SIG-M5 treated with dmso at 0.1 percent for 504 hours (cell line): ENCODE measurements around the gene CNOT9.
A peak's percentile ranks its signal among the peaks of the same experiment; 100 is the strongest.
"Not testable (repeated sequence)": the region's sequence is repeated elsewhere in the genome, so short reads cannot be mapped to it uniquely, and the experiment has no call there.

Experiments
- DNase-seq: peaks from one replicate; lab custom pipeline; 2025; ENCODE audit not compliant: unreplicated experiment; lab: John Stamatoyannopoulos, UW

The CNOT9 gene, protein sequence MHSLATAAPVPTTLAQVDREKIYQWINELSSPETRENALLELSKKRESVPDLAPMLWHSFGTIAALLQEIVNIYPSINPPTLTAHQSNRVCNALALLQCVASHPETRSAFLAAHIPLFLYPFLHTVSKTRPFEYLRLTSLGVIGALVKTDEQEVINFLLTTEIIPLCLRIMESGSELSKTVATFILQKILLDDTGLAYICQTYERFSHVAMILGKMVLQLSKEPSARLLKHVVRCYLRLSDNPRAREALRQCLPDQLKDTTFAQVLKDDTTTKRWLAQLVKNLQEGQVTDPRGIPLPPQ

DNA sequence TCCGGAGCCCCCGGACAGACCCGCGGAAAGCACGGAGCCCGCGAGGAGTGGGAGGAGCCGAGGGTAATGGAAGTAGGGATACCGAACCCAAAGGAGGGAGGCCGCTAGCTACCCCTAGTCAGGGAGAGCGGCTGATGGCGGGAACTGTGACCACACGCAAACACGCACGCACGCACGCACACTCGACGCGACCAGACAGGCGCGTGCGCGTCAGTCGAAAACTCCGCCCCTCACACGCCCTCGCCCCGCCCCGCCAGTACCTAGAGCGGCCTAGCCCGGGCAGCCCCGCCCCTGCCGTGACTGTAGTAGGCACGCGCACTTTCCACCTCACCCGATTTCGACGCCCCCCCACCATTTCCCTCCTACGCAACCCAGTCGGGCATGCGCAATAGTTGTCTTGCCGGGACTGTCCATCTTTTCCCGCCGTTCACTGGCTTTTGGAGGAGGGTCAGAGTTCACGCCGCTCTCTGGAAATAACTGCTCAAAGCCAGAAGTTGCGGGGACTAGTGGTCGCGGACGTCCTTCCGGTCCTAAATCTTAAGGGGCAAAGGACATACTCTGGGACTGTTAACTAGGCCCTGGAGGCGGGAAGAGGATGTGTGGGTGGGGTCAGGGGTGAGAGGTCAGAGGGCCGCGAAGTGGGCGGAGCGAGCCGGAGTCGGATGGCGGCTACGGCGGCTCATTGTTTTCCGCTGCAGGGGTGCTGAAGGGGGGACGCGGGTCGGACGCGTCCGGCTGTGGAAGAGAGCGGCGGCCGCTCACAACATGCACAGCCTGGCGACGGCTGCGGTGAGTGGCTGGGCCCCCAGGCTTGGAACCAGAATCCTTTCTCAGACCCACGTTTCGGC, at the start of gene CNOT9, which contains the start of gene USP37:
Gene CNOT9, plus strand, starts transcription at position 650 of the 848 bp plus-strand sequence. Its CDS starts 116 bp downstream, at position 766.
Gene USP37, minus strand, starts transcription at position 162 of the 848 bp plus-strand sequence. CDS start 9,698 bp downstream, outside the sequence.
- DNase-seq = peak; percentile 99

DNA sequence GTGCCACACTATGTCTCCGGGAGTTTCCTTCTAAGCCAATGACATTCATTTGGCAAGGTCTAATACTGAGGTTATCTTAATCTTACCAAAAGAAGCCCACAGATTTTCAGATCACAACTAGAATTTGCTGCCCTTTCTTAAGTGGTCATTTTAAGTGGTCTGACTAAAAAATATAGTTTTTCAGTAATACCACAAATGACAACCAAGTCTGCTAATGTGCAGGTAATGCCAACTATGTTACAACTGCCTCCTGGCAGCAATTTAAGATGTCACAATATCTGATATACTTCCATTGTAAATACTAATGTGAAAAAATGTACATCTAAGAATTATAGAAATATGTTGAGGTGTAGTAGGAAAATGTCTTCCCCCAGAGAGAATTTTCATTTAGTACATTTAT, 49.8 kb upstream of the CNOT9 start:
- no peak for DNase-seq

DNA sequence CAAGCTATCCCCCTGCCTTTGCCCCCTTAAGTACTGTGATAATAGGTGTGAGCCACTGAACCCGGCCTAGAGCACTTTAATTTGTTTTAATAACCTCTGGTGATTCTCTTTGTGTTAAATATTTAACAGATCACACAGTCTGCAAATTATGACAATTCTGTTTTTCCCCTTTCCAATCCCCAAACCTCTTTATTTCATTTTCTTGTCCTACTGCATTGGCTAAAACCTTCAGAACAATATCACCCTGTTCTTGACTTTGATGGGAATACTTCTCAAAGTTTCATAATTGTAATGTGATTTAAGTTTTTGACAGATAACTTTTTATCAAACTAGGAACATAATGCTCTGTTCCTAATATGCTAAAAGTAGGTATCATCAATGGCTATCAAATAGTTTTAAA, 45.0 kb upstream of the CNOT9 start:
- no peak for DNase-seq

DNA sequence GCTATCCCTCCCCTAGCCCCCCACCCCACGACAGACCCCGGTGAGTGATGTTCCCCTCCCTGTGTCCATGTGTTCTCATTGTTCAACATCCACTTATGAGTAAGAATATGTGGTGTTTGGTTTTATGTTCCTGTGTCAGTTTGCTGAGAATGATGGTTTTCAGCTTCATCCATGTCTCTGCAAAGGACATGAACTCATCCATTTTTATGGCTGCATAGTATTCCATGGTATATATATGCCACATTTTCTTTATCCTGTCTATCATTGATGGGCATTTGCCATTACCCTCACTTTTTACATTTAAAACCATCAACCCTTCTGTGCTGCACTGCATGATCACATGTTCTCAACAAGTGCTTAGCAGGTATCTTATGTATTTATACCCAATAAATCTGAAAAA, 40.2 kb upstream of the CNOT9 start:
- DNase-seq = not testable (repeated sequence)

DNA sequence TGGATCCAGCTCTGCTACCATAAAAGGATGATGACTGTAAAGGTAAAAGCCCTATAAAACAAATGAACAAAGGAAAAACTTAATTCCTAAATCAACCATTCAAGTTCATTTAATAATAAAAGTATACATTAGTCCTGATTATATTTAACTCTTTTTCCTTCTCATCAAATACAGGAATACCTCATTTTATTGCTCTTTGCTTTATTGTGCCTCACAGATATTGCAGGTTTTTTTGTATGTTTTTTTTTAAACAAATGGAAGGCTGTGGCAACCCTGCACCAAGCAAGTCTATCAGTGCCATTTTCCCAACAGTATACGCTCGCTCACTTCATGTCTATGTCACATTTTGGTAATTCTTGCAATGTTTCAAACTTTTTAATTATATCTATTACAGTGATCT, 38.6 kb upstream of the CNOT9 start:
- DNase-seq = no peak

DNA sequence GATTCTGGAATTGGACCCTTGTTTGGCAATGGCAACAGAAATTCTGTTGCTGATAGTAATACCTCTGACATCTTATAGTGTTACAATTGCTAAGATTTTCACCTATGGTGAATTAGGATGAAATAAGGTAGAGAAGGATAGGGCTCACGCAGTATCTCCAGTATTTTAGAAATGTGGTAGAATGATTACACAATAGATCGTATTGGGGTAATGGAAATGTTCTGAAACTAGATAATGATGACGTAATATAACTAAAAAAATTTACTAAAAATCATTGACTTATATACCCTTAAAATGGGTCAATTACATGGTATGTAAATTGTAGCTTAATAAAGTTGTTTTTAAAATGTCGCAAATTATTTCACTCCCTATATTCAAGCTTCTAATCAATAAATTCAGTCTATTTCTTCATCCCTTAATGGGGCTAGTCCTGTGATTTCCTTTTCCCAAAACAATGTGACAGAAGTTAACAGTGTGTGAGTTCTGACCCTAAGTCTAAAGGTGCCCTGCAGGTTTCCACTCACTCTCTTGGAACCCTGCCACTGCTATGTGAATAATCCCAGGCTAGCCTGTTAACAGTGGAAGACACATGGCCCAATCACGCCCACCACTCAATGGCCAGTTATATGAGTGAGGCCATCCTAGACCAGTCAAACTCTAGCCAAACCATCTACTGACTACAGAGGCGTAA, 31.7 kb upstream of the CNOT9 start:
- no peak for DNase-seq

DNA sequence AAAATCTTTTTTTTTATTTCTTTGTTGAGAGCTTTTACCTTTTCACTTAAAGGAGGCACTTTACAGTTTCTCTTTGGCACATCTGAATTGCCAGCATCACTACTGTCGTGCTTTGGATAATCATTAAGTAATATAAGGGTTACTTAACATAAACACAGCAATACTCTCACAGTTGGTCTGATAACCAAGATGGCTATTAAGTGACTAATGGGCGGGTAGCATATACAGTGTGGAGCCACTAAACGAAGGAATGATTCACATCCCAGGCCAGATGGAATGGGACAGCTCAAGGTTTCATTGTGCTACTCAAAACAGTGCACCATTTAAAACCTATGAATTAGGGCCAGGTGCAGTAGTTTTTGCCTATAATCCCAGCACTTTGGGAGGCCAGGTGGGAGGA, 28.6 kb upstream of the CNOT9 start:
- DNase-seq = no peak

DNA sequence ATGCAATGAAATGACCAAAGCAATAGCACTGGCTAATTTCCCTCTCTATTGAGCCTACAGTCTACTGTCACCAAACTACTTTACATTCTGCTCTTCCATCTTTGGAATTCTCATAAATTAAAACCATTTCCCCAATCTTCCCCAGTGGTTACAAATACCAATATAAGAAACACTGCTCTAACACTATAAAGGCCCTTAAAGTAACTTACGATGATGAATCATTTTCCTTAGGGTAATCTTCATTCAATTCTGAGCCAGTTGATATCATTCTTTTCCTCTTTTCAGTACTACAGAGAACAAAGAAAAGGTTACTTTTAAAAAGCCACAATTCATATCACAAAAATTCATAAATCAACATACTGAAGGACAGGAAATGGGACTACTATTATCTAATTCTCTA, 22.6 kb upstream of the CNOT9 start:
- DNase-seq = no peak

DNA sequence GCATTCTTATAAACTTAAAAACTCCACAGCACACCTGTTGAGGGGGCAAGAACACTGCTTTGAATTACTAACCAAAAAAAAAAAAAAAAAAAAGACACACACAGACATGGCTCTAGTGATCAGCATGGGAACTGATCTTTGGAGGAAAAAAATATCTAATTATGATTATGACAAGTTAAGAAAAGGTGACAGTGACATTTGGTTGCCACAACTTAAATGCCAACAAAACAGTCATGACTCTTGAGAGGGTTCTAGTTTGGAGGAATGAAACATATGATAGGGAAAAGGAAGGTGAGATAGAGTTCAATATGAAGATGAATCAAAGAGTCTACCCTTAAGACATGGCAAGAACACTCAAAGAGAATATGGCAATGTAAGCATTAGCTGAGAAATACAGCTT, 21.1 kb upstream of the CNOT9 start:
- DNase-seq = no peak

DNA sequence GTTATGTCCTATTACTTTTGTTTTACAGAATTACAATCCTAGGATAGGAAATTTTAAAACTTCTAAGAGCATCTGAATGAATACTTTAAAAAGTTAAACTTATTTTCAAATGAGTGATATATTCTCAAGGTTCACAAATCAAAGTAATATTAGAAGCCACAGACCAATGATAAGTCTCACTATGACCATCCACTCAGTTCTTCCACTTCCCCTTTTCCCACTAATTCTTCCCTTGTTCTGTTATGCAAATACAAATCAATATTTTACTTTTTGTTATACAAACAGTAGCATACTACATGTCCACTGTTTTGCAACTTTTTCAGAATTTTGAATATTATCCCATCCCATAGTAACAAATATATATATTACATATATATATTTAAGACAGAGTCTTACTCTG, 20.7 kb upstream of the CNOT9 start:
- DNase-seq = no peak

DNA sequence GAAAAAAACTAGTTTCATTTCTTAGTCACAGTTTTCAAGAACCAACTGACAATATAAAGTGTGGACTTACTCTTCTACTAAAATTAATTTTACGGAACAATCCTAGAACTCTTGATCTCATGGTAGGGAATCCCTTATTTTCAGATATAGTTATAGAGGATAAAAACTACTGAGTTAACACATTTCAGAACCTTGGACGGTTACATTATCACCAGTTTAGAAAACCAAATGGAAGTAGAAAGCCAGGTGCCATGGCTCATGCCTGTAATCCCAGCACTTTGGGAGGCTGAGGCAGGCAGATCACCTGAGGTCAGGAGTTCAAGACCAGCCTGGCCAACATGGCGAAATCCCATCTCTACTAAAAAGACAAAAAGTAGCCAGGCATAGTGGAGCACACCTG, 14.4 kb upstream of the CNOT9 start:
- not testable (repeated sequence) for DNase-seq

DNA sequence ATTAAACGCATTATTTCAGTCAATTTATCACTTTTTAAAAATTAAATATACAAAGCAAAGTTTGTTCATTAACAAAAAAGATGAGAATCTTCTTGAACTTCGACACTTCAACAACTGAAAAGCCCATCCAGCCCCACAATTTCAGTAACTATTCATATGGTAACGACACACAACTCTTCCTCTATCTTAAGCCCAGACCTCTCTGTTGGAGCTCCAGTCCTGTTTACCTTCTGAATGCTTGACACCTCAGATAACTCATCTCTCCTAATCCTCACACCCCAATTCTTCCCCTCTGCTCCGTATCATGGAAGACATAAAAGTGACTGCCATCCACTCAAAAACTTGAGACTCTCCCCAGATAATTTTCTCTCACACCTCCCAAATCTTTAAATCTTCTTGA, 13.1 kb upstream of the CNOT9 start:
- no peak for DNase-seq

DNA sequence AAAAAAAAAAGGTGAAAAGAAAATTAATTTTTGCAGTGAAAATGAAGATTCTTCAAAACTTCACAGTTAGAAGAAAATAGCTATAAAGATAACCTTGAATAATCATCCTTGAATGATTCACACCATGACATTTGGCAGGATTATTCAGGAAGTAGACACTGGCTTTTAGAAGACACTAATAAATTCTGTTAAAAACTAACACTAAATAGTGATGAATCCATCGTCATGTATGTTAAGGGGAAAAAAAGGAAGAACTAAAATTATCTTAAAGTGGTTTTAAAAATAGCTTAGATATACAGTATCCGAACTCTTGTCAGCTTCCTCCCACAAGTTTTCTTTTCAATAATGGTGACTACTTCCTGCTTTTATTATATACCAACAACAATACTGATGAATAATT, 10.7 kb upstream of the CNOT9 start:
- DNase-seq = peak; percentile 47

DNA sequence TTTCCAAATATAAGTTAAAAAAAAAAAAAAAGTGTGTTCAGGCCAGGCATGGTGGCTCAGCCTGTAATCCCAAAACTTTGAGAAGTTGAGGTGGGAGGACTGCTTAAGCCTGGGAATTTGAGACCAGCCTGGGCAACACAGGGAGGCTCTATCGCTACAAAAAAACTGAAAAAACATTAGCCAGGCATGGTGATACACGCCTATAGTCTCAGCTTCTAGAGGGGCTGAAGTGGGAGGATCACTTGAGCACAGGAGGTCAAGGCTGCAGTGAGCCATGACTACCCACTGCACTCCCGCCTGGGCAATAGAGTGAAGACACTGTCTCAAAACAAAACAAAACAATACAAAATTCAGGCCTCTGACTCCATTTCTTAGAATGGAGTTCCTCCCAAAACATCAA, 9.7 kb upstream of the CNOT9 start:
- no peak for DNase-seq

DNA sequence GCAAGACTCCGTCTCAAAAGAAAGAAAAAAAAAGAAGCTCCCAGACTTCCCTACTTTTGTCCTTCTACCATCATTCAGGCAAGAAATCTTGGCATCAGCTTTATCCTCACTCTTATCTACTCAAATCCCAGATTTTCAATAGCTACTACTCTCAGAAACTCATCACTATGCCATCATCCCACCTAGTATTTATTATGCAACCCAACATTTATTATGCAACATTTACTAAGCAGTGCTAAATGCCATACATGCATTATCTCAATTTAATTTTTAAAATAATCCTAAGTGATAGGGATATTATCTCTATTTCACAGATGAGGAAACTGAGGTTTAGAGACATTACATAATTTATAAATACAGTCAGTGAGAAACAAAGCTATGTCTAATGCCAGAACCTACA, 4.6 kb upstream of the CNOT9 start:
- DNase-seq = no peak

DNA sequence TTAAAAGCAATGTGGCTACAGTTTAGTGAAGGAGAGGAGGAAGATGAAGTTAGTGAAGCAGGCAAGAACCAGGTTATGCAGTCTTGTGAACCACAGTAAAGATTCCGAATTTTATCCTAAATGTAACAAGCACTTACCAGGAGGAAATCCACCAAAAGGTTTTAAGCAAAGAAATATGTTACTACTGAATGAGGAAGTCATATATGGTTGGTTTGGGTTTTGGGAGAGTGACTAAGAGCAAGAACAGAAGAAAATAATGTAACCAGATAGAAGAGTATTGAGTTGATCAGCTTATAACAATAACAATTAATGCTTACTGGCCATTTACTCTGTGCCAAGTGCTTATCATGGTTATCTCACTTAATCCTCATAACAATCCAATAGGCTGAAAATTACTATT, 2.3 kb upstream of the CNOT9 start:
- peak; percentile 27 for DNase-seq

DNA sequence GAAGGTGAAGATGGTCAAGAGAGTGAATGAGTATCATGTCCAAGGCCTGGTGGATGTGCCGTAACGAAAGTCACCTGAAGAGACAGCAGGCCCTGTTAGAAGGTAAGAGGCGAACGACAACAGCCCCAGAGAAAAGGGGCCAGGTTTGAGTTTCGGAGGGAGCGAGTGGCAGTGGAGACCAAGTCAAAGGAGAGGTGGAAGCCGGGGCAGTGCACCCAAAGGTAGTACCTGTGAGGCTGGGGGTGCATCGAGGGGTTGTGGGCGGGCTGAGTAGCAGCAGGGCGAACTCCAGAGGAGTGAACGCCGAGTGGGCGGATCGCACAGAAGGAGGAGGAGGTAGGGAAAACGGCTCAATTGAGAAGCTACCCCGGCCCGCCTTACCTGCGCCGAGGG, 846 bp upstream of the CNOT9 start:
- no peak for DNase-seq

DNA sequence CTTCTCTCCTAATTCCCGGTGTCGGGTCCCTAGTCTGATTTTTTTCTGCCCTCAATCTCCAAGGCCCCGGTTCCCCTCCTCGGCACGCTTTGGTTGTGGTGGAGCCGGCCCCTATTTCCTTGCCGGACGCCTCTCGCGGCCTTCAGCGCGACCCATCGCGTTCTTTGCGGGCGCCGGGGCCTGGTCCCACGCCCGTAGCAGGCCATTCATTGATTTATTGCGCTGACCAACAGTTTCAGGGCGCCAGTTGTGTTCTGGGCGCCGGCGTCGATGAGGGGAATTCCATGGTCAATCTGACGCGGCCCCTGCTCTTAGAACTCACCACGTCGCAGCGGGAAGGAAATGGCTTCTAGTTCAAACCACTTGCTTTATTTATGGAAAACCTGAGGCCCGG, 396 bp downstream of the CNOT9 start:
- no peak for DNase-seq

DNA sequence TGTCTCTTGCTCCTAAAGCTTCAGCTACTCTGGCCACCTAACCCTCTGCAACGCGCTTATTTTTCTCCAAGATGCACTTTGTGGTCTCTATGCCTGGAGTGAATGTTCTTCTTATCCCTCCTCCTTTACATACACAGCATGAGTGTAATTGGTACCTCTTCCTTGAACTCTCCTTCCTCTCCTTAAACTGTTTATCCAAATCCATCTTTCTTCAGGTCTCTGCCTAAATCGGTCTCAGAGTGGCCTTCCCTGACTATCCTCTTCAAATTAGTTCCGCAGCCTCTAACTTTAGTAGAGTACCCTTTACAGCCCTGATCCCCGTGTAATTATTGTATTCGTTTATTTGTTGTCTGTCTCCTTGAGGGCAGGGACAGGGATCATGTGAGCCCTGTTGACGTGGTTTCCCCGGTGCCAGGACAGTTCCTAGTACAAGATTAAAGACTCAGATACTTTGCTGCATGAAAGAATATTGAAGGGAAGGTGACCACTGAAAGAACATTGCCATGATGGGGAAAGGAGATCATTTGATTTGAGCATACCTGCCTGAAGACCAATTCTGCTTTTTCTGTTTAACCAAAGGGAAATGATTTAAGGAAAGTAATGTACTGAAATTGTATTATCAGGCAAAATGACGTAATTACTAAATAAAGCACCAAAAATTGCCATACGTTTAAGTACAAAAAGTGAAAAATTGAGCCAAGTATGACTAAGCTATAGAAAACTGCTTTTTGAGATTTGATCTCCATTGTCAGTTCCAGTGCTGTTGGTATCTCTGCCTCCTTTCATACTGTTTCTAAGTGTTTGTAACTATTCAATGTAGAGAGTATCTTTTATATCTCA, 1.2 kb downstream of the CNOT9 start:
- DNase-seq = peak; percentile 28

DNA sequence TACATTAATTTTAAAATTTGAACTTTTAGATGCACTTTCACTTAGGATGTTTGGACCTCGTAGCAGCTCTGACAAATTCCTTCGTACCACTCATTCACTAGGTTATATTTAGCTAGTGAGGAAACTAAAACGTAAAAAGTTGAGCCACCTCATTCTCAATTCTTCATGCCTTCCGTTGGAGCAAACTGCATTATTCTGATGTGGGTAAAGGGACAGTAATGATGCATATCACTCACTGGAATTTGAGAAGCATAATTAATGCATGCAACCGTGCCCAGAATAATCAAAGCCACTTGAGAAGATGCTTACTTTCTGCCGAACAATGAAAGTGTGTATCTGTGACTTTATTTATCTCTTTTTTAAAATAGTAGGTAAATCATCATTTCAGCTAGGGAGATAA, 2.2 kb downstream of the CNOT9 start:
- no peak for DNase-seq

DNA sequence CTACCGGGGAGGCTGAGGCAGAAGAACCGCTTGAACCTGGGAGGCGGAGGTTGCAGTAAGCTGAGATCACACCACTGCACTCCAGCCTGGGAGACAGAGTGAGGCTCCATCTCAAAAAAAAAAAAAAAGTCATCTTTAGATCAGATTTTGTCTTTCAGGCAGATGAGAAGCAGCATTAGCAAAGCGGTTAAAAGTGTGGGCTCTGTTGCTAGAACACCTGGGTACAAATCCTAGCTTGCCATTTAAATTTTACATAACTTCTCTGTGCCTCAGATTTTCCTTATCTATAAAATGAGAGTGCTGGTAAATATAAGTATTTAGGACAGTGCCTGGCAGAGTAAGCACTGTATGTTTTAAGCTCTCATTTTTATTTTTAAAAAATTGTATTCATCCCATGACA, 8.2 kb downstream of the CNOT9 start:
- DNase-seq = no peak
